ENCODE data around the gene OTOGL.

OTOGL gene

GRCh38 chr12:80313209-80313608 lies 213.9 kb downstream of the OTOGL start:
- Histone ChIP-seq H3K27me3 (ENCODE audit: insufficient read depth, low read length, poor library complexity, severe bottlenecking) (no peaks in the 10 kb centered on the region), H3K9me2 (replicated peaks; ENCODE audit: low read depth, low read length) (no peaks in the 10 kb centered on the region)

GRCh38 chr12:80314741-80315140 lies 215.4 kb downstream of the OTOGL start:
- H3K9ac ChIP-seq (ENCODE audit: low read depth, low read length, poor library complexity, severe bottlenecking) = no peak overlapping the region
- TF ChIP-seq CTCF (conservative IDR thresholded peaks at IDR 0.05; ENCODE audit: low read length) (no peak), EZH2phosphoT487 (IDR thresholded peaks at IDR 0.05; ENCODE audit: borderline replicate concordance) (no peak)
- no peaks in the 10 kb centered on the region for H3K9me3 ChIP-seq (ENCODE audit: insufficient read depth, low read depth, low read length)
- no peaks in the 10 kb centered on the region for H4K20me1 ChIP-seq (ENCODE audit: insufficient read depth, low read length, poor library complexity, severe bottlenecking)
- no peak overlapping the region for H3K4me2 ChIP-seq (ENCODE audit: low read depth, low read length, poor library complexity, severe bottlenecking)
- no peaks in the 10 kb centered on the region for H3K4me1 ChIP-seq (ENCODE audit: insufficient read depth, low read length, poor library complexity, severe bottlenecking)
- no peaks in the 10 kb centered on the region for H3K36me3 ChIP-seq (ENCODE audit: insufficient read depth, low read length)
- no peak overlapping the region for H3K4me3 ChIP-seq (ENCODE audit: low read length, poor library complexity, severe bottlenecking)
- no peaks in the 10 kb centered on the region for H3K79me2 ChIP-seq (ENCODE audit: insufficient read depth, low read length)
- no peaks in the 10 kb centered on the region for H3K27me3 ChIP-seq (ENCODE audit: insufficient read depth, low read length, poor library complexity, severe bottlenecking)
- no peak overlapping the region for H2AFZ ChIP-seq (ENCODE audit: low read length)
- H3F3A ChIP-seq (ENCODE audit: low read depth) = no peaks in the 10 kb centered on the region
- H3K9me2 ChIP-seq (replicated peaks; ENCODE audit: low read depth, low read length) = no peaks in the 10 kb centered on the region

More at GRCh38 chr12:80313209-80313608, 213.9 kb downstream of the OTOGL start:
- H3F3A ChIP-seq (ENCODE audit: low read depth) = no peaks in the 10 kb centered on the region
- no peaks in the 10 kb centered on the region for H4K20me1 ChIP-seq (ENCODE audit: insufficient read depth, low read length, poor library complexity, severe bottlenecking)
- no peak overlapping the region for H3K4me3 ChIP-seq (ENCODE audit: low read length, poor library complexity, severe bottlenecking)
- peak; percentile 43 for TF ChIP-seq CTCF (conservative IDR thresholded peaks at IDR 0.05; ENCODE audit: low read length)
- TF ChIP-seq EZH2phosphoT487 (IDR thresholded peaks at IDR 0.05; ENCODE audit: borderline replicate concordance) = no peak
- no peak overlapping the region for H3K4me2 ChIP-seq (ENCODE audit: low read depth, low read length, poor library complexity, severe bottlenecking)
- H3K79me2 ChIP-seq (ENCODE audit: insufficient read depth, low read length) = no peaks in the 10 kb centered on the region
- H2AFZ ChIP-seq (ENCODE audit: low read length) = no peak overlapping the region
- H3K9me3 ChIP-seq (ENCODE audit: insufficient read depth, low read depth, low read length) = no peaks in the 10 kb centered on the region
- no peak overlapping the region for H3K9ac ChIP-seq (ENCODE audit: low read depth, low read length, poor library complexity, severe bottlenecking)
- no peaks in the 10 kb centered on the region for H3K4me1 ChIP-seq (ENCODE audit: insufficient read depth, low read length, poor library complexity, severe bottlenecking)
- no peaks in the 10 kb centered on the region for H3K36me3 ChIP-seq (ENCODE audit: insufficient read depth, low read length)

GRCh38 chr12:80316222-80316621 lies 216.9 kb downstream of the OTOGL start:
- H4K20me1 ChIP-seq (ENCODE audit: insufficient read depth, low read length, poor library complexity, severe bottlenecking) = no peaks in the 10 kb centered on the region
- no peak overlapping the region for H3K4me3 ChIP-seq (ENCODE audit: low read length, poor library complexity, severe bottlenecking)
- H3K9me3 ChIP-seq (ENCODE audit: insufficient read depth, low read depth, low read length) = no peaks in the 10 kb centered on the region
- no peaks in the 10 kb centered on the region for H3K79me2 ChIP-seq (ENCODE audit: insufficient read depth, low read length)
- H3F3A ChIP-seq (ENCODE audit: low read depth) = no peaks in the 10 kb centered on the region
- no peak overlapping the region for H3K9ac ChIP-seq (ENCODE audit: low read depth, low read length, poor library complexity, severe bottlenecking)
- H3K27me3 ChIP-seq (ENCODE audit: insufficient read depth, low read length, poor library complexity, severe bottlenecking) = no peaks in the 10 kb centered on the region
- no peaks in the 10 kb centered on the region for H3K9me2 ChIP-seq (replicated peaks; ENCODE audit: low read depth, low read length)
- no peaks in the 10 kb centered on the region for H3K36me3 ChIP-seq (ENCODE audit: insufficient read depth, low read length)
- H2AFZ ChIP-seq (ENCODE audit: low read length) = no peak overlapping the region
- no peaks in the 10 kb centered on the region for H3K4me1 ChIP-seq (ENCODE audit: insufficient read depth, low read length, poor library complexity, severe bottlenecking)
- no peak overlapping the region for H3K4me2 ChIP-seq (ENCODE audit: low read depth, low read length, poor library complexity, severe bottlenecking)
- TF ChIP-seq CTCF (conservative IDR thresholded peaks at IDR 0.05; ENCODE audit: low read length) = no peak
